ENCODE data around the gene AZIN2.
A peak's percentile ranks its signal among the peaks of the same experiment; 100 is the strongest.
"Not testable (repeated sequence)": the region's sequence is repeated elsewhere in the genome, so short reads cannot be mapped to it uniquely, and the experiment has no call there.

The AZIN2 gene

DNA sequence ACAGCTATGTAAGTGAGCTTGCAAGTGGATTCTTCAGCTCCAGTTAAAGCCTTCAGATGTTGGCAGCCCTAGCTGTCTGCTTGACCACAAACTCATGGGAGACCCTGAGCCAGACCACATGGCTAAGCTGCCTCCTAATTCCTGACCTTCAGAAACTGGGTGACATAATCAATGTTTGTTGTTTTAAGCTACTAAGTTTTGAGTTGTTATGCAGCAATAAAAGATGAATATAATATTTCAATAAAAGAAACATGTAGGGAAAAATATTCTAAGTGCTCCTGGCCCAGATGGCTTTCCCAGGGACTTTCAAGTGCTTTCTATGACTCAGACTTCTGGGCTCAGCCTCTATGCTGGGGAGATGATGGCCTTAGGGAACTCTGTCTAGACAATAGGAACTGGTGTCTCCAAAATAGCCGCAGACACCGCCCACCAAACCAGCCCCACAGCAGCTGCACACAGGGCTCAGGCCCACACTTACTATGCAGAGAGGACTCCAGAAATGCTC lies 20.3 kb upstream of the AZIN2 start:
- peak; percentile 90 for DNase-seq

DNA sequence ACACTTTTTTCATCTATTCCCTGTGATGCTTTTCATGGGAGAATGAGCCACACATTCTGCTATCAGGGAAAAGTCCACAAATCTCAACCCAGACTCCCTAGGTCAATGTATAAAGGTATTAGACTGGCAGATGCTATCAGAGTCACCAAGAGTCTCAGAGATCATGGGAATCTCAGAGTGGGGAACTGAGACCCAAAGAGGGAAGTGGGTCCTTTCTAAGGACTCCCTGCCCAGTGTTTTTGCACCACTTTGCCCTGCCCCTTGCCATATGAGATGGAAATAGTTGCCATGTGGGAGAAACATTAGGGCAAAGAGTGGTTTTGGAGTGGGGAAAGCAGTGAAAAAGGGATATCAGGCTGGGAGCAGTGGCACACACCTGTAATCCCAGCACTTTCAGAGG lies 19.1 kb upstream of the AZIN2 start:
- no peak for DNase-seq

DNA sequence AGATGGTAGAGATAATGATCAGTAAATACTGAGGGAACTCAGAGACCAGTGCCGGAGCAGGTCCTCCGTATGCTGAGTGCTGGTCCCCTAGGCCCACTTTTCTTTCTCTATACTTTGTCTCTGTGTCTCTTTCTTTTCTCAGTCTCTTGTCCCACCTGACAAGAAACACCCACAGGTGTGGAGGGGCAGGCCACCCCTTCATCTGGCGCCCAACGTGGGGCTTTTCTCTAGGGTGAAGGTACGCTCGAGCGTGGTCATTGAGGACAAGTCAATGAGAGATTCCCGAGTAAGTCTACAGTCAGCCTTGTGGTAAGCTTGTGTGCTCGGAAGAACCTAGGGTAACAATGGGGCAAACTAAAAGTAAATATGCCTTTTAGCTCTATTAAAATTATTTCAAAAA lies 16.7 kb upstream of the AZIN2 start:
- not testable (repeated sequence) for DNase-seq

DNA sequence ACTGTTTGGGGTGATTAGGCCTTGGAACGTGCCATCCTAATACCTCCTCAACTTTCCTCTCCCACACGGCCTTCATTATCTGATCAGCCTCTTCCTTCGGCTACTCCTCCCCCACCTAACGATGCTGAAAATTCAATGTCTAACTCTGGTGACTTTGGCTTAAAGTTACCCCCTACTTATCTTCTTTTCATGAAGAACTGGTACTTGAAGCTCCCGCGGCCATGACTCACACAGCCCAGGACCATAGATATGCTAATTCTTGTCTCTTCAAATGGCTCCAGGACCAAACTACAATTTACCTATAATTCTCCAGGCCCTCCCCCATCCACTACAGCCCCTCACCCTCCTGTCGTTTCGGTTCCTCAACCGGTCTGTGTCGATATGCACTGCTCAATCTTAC lies 15.7 kb upstream of the AZIN2 start:
- DNase-seq: no peak

DNA sequence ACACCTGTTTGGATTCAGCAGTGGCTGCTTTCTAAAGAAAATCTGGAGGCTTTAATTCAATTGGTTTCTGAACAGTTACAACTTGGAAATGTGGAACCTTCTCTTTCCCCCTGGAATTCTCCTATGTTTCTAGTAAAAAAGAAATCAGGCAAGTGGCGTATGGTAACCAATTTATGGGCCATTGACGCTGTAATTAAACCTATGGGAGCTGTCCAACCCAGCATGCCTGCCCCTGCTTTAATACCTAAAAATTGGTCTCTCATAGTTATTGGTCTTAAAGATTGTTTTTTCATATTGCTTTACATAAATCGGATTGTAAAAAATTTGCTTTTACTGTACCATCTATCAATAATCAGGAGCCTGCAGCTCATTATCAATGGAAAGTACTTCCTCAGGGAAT lies 14.5 kb upstream of the AZIN2 start:
- DNase-seq: not testable (repeated sequence)

DNA sequence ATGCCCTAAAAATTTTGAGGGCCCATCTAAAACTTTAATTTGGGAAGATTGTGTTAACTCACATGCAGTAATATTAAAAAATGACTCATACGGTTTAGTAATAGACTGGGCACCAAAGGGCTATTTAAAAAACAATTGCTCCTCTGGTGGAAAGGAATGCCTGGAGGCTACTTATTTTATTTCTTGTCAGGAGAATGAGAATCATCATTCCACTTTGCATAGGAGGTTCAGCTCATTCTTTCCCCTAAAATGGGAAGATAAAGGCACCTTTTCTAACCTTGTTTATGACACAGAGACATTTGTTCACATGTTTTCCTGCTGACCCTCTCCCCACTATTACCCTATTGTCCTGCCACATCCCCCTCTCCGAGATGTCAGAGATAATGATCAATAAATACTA lies 12.8 kb upstream of the AZIN2 start:
- DNase-seq: not testable (repeated sequence)

DNA sequence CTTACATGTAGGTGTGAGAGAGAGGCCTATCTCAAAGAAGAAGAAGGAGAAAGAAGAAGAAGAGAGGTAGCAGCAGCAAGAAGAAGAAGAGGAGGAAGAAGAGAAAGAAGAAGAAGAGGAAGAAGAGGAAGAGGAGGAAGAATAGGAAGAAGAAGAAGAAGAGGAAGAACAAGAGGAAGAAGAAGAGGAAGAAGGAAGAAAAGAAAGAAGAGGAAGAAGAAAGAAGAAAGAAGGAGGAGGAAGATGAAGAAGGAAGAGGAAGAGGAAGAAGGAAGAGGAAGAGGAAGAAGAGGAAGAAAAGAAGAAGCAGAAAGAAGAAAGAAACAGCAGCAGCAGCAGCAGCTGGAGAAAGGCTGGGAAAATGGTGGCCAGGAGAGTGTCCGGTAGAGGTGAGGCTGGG lies 10.3 kb upstream of the AZIN2 start:
- DNase-seq: no peak

DNA sequence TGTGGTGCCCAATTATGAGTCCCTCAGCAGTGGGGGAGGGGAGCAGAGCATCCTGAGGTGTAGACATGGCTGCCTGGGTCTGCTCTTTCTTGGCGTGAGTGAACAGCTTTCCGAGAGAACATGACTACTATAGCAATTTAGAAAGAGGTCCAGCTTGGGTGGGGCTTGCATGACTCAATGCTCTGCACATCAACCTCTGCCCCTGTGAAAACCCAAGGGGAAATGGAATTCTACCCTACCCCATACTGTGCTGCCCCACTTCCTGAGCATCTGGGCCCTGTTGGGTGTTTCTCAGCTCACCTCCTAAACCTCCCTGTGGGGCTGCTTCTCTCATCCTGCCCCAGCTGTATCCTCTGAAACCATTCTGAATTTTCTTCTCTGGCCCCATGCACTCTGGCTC lies 8.2 kb upstream of the AZIN2 start:
- DNase-seq: no peak

DNA sequence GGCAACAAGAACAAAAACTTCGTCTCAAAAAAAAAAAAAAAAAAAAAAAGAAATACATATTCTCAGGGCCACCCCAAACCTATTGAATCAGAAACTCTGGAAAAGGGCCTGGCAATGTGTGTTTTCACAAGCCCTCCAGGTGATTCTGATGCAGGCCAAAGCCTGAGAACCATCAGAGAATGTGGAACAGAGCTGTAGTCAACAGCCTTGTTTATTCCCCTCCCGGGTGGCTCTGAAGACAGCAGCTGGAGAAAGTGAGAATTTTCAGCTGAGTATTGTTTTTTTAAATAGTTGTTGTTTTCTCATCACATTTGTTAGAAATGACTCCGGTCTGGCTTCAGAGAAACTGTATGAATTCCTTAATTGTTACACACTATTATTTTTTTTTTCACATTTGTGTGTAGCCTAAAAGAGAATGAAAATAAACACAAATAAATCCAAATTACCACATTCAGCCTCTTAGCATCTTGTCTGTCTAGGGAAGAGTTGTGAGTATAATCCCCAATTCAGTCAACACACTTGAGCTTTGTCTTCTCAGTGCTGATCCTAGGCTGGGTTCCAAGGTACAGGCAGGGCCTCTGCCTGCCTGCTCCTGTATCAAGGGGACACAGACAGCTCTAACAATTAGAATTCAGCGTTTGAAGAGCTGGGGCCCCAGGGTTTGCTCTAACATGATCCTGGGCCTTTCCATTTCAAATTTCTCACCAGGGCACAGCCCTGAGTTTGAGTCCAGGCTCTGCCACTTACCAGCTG lies 6.6 kb upstream of the AZIN2 start:
- no peak for DNase-seq

DNA sequence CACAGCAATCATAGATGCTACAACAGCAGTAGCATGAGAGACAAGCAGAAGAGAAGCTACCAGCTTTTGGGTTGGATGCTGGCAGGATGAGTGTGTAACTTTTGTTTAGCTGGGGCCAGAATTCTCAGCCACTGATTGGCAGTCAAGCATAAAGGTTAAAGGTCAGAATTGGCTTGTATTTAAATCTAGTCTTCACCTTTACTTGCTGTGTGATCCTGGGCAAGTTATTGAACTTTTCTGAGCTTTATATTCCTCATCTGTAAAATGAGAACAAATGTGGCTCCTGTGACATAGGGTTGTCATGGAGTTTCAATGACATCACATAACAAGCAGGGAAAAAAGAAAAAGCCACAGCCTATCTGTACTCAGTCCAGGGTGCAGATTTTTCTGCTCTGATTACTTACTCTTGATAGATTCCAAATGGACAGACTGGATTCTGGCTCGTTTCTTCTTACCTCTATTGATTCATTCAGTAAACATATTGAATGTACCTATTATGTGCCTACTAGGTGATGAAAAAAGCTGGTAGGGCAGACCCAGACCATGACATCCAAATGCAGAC lies 2.8 kb upstream of the AZIN2 start:
- no peak for DNase-seq

DNA sequence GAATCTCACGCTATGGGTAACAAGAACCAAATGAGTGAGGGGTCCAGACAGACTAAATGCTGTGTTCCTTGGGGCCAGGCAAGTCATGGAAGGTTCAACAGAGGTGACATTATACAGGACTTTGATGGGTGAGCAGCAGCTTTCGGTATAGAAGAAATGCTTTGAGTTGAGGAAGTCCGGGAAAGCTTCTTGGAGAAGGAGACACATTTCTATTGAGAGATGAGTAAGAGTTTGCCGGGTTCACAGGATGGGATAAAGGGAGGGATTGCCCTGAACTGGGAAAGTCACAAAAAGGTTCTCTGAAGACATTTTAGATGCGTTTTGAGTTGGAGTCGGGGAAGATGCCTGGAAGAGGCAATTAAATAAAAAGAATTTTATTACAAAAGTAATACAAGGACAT lies 580 bp upstream of the AZIN2 start:
- DNase-seq: no peak

DNA sequence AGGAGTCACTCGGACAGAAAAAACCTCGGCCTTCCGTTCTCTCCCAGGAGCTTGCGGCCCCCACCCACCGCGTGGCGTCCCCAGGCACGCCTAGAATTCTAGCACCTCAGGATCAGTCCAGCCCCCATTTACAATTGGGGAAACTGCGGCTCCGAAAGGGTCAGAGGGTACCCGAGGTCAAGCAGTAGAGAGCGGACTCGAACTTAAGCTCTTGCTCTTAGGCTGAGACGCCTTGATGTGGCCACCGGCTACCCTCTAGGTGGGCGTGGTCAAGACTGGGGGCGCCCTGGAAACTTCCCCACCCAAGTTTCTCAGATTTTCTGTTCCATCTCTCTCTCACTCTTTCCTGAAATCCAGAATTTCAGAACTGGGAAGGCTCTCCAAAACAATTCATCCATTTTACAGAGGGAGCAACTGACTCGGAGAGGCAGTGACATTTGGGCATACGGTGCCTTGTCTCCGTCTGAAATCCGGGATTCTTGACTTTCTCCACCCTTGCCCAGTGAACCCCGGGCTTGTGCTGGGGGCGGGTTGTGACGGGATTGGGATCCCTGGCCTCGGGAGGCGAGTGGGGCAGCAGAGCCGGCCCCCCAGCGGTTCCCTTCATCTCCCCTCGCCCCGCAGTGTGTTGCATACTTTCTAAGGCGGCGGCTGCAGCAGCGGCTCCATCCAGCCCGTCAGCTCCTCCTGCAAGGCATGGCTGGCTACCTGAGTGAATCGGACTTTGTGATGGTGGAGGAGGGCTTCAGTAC lies 777 bp downstream of the AZIN2 start:
- no peak for DNase-seq

DNA sequence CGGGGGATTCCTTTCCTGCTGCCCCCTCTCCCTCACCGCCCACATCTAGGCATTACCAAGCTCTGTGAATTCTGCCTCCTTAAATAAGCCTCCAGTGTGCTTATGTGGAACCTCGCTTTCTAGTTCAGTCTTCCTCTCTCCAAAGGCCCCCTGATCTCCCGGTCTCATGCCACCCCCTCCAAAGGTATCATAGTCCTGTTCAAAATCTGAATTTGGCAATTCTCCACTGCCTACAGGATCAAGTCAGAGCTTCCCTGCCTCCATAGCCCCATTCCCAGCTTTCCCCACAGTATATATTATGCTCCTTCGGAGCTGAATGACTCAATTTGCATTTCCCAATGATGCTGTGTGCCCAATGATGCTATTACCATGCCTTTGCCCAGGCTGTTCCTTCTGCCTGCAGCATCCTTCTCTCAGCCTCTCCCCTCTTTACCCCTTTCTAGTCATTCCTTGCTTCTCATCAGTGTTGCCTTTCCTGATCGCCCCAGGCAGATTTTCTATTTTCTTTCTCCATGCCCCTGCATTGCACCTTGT lies 1.7 kb downstream of the AZIN2 start:
- no peak for DNase-seq

DNA sequence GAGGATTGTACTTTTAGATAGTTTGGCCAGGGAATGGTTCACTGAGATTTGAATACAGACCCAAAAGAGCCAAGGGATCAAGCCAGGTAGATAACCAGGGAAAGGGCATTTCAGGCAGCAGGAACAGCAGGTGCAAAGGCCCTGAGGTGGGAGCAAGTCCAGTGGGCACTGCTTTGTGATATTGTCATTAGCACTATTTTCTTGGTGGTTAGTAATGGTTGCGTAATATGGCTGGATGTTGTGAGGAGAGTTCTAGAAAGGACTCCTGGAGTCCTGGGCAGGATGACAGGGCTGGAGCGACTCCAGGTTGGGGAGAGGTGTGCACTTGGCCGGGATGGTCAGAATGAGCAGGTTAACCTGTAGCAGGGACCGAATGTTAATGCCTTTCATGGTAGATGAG lies 4.4 kb downstream of the AZIN2 start:
- no peak for DNase-seq

DNA sequence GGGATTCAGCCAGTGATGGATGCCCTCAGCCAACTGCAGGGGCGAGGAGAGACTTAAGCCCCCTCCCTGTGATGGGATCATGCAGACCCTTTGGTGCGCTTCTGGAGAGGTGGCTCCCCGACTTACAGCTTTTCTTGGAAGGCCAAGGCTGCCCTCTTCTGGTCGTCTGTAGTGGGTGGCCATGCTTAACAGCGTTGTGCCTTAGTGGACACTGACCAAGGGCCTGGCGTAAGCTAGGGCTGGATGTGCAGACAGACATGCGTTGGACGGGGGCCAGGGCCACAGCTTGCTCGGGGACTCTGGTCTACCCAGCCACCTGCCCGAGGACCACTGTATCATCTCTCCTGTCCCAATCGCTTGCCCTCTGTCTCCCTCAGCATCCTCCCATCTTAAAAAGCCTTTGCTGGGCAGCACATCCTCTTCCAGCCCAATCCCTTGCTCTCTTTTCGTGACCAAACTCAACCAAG lies 5.5 kb downstream of the AZIN2 start:
- peak; percentile 69 for DNase-seq

DNA sequence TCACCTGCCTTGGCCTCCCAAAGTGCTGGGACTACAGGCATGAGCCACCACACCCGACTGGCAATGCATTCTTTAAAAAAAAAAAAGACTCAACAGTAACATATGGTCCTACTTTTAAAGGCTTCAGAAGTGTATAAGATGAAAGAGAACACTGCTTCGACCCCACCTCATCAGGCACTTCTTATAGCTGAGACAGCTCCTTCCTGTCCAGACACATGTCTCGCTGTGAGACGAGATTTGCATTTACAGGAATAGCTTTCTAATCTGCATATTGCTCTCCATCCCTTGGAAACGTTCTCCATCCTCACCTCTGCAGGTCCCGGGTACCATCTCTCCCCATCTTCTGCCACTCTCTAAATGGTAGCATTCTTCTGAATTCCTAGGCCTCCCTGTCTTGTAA lies 6.7 kb downstream of the AZIN2 start:
- DNase-seq: no peak

DNA sequence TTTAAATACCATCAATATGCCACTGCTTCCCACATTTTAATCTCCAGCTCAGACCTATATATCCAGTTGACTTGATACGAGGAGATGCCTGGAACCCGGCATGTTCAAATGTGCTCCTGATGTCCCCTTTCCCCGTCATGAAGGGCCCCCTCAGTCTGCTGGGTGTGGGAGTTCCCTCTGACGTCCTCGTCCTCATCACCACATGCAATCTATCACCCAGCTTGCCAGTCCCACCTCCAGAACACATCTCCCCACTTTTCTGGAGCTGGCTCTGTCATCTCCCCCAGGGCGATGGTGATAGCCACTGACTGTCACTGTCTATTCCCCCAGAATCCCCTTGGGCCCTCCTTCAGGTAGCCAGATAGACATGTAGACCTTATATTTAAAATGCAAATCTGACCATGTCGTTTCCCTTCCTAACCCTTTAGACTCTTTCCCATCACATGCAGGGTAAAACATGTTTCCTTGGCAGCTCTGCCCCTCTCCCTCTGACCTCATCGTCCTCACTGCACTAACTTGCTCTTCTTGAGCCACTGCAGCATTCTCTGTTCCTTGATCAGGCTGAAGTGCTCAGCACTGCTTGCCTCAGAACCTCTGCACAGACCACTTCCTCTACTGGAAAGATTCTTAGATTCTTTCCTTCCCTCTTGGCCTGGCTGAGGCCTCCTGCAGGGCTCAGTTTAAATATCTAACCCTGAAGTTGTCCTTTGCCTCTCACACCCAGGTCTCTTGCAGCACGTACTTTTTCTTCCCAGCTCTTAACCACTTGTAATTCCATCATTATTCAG lies 7.4 kb downstream of the AZIN2 start:
- no peak for DNase-seq

DNA sequence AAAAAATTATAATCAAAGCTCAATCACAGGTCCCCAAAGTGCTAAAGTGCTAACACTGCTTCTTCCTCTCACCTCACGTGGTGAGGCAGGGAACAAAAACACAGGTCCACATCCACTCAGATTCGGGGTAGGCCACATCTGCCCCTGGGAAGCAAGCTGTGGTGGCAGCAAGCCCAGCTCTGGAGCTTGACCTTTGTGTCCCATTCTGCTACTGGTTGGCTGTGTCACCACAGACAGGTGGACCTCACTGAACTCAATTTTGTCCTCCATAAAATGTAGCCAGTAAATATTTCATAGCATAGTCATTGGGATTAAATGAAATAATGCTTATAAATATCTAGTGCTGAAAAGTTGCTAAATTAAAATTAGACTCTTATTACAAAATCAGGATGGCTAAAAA lies 8.5 kb downstream of the AZIN2 start:
- no peak for DNase-seq

DNA sequence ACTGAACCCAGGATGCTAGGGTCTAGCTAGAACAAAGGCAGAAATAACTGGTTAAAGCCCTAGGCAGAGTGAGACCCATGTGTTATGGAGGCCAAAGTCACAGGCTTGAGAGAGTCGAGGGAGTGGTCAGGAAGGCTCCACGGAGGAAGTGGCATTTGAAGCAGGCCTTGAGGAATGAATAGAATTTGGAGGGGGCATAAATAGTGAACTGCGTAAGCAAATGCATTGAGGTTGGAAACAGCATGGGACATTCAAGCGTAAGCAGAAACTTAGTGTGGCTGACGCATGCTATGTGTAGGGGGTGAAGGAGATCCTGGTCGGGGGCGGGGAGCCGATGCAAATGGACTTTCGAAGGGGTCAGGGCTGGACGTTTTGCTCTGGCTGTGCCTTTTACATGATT lies 11.5 kb downstream of the AZIN2 start:
- DNase-seq: no peak

DNA sequence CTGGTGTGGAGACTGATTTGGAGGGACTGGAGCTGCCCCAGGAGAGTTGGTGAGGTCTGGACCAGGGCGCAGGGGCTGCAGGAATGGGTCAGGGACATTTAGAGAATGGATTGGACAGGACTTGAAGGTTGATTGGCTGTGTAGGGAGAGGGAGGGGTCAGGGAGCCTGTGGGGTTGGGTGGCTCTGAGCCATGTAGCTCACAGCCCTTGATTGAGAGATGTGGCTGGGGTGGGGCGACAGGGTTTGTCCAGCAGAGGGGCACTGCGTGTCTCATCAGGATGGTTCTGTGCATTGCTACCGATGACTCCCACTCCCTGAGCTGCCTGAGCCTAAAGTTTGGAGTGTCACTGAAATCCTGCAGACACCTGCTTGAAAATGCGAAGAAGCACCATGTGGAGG lies 12.1 kb downstream of the AZIN2 start:
- no peak for DNase-seq

DNA sequence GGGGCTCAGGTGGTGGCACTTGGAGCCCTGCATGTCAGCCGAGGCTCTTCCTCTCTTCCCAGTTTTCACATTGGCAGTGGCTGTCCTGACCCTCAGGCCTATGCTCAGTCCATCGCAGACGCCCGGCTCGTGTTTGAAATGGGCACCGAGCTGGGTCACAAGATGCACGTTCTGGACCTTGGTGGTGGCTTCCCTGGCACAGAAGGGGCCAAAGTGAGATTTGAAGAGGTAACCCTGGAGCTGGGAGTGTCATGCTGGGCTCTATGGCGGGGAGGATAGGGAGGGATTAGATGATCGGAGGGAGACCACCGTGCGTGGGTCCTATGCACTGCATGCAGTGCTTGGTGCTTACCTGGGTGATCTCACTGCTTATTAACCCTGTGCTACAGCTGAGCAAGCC lies 13.5 kb downstream of the AZIN2 start:
- no peak for DNase-seq

DNA sequence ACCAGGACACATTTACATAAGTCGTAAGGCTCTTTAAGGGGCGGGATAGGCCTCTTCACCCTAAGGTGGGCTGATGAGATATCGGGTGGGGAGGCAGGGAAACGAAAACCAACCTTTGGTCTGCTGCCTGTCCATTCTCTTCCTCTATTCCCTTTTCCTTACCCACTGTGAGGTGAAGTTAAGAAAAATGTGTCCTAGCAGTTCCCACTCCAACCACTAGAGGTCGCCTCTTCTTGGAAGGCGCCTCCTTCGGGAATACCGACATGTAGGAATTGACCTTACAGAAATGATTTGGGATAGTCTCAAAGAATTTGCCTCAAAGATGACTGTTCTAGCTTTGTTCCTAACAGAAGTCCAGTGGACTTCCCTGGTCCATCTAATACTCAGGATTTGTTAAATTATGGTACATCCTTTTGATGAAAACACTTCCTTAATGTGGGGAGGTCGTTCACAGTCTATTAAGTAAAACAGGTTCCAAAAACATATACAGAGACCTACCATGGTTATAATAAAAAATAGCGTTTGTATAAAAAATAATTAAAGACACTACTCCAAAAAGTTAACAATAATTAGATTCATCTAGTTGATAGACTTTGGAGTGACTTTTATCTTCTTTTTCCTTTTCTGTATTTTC lies 14.1 kb downstream of the AZIN2 start:
- DNase-seq: peak; percentile 55
